GM10847 (cell line): ENCODE measurements around the gene RYR1.

Source experiments
- POLR2A ChIP-seq: IDR thresholded peaks from 2 replicates; pipeline ENCODE4 v1.6.1; 2011; ENCODE audit not compliant: insufficient read length; ENCODE audit errors: extremely low read depth

Gene RYR1

DNA sequence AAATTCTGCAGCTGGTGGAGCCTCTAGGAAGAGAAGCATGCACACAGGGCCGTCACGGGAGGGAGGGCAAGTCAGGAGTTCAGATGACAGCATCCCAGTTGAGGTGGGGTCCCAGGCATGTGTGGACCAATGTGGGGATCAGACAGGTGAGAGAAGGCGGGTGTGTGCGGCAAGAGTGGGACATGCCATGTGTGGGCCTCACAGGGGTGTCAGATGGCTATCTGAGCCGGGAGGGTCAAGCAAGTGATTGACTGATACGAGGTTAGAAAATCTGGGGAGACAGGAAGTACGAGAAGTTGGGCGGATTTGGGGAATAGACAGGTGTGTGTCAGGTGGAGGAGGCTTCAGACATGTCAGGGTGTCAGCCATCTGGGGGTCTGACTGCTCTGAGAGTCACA lies 16.3 kb upstream of the RYR1 start:
- no peak for TF ChIP-seq POLR2A

DNA sequence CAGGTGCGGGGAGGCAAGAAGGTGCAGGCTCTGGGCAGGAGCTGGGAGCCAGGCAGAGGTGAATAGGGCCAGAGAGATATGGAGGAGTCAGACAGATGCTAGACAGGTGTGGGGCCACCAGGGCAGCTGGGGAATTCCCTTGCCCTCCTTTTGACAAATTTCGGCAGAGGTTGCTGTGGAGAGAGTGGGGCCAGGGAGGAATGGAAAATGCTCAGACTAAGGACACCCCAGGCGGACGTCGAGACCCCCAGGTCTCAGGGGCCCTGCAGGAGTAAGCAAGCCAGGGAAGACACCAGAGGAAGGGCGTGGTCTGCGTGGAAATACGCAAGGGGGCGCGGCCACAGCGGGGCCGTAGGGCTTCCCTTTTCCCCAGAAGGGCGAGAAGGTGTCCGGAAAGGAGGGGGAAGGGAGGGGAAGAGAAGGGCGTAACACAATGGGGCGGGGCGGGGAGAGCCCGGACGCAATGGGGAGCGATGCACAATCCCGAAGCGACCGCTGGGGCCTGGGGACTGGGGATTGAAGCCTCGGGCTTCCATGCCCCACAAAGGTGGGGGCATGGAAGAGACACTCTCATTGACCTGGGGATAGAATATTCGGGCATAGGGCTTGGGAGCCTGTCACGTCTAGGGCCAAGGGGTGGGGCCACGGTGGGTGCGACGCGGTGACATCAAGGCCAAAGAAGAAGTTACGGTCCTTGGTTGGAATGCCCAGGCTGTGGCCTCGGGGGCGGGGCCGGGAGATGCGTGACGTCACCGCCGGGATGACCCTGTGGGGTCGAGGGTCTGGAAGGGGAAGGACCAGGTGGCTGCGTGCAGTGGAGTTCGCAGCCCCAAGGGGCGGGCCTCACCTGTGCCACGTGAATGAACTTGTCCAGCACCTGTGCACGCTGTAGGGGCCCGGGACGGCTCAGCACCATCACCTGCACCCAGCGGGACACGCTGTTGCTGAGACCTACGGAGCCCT lies 15.7 kb upstream of the RYR1 start:
- TF ChIP-seq POLR2A: no peak

DNA sequence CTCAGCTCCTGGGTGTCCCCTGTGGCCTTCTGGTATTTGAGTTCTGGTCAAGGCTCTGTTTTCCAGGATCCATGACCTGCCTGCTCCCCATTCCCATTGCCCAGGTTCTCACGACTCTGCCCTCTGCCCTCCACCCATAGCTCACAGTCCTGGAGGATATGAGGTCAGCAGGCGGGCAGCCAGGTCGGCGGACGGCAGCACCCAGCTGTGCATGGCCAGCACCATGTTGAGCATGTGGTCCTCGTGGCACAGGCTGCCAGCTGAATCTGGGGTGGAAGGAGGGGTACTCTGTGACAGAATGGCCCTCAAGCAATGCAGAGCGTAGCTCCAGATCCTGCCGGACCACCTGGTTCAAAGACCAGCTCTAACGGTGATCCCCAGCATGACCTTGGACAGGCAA lies 12.6 kb upstream of the RYR1 start:
- TF ChIP-seq POLR2A: no peak

DNA sequence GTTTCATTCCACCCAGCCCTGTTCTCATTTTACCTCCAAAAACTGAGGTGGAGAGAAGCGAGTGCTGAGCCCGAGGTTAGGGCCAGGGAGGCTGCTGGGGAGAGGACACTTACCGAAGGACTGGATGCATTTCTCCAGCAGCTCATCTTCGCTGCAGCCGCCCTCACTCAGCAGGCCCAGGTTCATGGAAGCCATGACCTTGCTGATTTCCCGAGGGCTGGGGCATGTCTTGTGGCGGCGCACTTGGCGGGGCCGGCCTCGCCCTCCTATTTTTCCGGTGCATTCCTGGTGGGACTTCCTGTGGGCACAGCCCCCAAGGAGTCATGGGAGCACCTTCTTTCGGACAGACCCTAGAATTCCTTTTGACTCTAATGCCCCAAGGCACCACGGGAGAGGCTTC lies 11.6 kb upstream of the RYR1 start:
- TF ChIP-seq POLR2A: no peak

DNA sequence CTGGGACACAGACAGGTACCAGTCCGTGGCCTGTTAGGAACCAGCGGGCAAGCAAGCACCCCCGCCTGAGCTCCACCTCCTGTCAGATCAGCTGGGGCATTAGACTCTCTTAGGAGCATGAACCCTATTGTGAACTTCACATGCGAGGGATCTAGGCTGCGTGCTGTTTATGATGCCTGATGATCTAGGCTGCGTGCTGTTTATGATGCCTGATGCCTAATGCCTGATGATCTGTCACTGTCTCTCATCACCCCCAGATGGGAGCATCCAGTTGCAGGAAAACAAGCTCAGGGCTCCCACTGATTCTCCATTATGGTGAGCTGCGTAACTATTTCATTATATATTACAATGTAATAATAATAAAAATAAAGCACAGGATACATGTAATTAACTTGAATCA lies 11.1 kb upstream of the RYR1 start:
- no peak for TF ChIP-seq POLR2A

DNA sequence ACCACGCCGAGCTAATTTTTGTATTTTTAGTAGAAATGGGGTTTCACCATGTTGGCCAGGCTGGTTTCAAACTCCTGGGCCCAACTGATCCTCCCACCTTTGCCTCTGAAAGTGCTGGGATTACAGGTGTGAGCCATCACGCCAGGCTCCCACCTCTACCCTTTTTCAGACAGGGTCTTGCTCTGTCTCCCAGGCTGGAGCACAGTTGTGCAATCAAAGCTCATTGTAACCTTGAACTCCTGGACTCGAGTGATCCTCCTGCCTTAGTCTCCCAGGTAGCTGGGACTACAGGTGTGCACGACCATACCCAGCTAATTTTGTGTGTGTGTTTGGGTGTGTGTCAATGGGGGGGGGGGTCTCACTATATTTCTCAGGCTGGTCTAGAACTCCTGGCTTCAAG lies 9.2 kb upstream of the RYR1 start:
- TF ChIP-seq POLR2A: no peak

DNA sequence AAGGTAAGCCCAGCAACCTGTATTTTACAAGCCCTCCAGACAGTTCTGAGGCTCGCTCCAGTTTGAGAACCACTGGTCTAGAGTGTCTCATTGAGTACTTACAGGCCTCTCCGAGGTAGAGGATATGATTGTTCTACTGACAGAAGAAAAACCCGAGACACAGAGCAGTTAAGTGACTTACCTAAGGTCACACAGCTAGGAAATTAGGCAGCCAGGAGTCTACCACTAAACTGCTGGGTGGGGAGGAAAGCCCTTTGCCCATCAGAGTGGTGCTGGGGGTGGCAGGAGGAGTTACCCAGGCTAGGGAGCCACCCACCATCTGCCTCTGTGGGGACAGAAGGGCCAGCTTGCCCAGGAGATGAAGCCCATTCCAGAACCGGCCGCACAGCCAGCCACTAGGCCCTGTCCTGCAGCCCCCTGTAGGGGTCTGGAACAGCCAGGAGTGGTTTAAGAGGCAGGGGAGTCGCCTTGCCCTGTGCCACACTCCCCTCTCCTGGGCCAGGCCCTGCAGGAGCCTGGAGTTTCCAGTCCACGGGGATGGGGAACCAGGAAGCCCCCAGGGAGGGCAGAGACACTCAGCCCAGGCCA lies 8.2 kb upstream of the RYR1 start:
- no peak for TF ChIP-seq POLR2A

DNA sequence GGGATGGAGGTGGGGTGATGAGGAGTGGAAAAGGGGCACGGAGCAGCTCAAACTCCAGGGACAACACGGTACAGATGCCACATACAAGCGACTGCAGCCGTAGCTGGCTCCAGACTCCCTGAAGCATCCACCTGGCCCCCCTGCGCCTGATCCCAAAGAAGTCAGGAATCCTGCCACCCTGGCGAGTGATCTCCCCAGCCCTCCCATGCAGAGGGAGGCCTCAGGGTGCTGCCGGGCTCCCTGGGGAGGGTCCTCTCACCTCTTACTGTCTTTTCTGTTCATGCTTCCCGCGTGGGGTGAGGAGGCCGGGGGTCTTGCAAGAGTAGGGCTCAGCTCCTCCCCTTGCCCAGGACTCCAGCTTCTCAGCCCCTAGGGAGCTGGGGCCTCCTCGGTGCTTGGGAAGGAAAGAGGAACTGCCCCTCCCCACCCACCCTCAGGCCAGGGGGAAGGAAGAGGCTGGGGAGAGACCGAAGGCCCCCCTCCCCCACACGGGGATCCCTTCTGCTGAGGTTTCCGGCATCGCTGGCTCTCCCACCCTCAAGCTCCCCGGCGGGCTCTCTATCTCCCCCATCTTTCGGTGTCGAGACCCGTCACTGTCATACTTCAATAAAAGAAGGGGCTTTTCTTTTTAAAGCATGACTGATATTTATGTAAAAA lies 7.6 kb upstream of the RYR1 start, which contains the start of gene RASGRP4:
Gene RASGRP4 (minus strand): TSS at position 410 of the 657 bp plus-strand sequence. CDS start 128 bp downstream, at position 282.
- TF ChIP-seq POLR2A: no peak

DNA sequence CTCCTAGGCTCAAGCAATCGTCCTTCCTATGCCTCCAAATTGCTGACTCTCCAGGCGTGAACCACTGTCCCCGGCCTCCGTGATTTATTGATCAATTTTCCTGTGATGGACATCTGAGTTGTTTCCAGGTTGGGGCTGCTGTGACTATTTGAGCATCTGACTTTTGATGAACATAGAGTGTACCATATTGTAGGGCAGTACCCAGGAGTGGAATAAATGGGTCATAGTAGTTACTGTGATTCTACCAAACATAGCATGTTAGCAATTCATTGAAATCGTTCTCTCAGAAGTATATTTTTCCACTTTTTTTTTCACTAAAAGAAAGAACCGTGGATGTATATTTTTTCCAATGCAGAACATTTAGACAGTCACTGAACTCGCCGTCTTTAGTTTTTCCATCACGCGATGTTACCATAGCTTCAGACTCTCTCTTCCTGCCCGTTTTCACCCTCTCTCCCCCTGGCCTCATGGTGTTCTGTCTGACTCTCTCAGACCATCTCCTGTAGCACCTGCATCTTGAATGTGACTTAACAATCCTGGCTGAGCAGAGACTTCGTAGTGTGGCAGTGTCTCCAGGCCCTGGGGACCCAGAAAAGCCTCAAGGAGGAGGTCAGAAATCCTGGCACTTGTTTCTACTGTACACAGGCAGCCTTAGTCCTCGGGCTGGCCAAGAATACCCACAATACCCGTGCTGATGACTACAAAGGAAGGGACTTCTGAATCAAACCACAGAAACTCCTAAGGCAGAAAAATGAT lies 4.3 kb upstream of the RYR1 start:
- no peak for TF ChIP-seq POLR2A

DNA sequence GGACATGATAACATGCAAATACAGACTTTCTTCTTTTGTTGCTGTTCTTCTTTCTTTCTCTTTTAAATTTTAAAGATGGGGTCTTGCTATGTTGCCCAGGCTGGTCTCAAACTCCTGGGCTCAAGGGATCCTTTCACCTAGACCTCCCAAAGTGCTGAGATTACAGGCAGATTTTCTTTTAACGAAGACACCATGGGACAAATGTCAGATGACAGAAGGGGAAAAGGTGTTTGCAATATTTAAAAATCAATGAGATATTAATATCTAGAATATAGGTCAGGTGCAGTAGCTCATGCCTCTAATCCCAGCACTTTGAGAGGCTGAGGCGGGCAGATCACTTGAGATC lies 3.7 kb upstream of the RYR1 start:
- no peak for TF ChIP-seq POLR2A

DNA sequence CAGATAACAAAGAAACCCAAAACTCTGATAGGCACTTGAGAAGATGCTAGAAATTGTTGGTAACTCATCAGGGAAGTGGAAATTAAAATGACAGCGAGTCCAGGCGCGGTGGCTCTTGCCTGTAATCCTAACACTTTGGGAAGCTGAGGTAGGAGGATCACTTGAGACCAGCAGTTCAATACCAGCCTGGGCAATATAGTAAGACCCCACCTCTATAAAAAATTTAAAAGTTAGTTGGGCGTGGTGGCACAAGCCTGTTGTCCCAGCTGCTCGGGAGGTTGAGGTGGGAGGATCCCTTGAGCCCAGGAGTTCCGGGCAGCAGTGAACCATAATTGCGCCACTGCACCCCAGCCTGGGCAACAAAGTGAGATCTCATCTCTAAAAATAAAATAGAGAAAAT lies 2.6 kb upstream of the RYR1 start:
- TF ChIP-seq POLR2A: no peak

DNA sequence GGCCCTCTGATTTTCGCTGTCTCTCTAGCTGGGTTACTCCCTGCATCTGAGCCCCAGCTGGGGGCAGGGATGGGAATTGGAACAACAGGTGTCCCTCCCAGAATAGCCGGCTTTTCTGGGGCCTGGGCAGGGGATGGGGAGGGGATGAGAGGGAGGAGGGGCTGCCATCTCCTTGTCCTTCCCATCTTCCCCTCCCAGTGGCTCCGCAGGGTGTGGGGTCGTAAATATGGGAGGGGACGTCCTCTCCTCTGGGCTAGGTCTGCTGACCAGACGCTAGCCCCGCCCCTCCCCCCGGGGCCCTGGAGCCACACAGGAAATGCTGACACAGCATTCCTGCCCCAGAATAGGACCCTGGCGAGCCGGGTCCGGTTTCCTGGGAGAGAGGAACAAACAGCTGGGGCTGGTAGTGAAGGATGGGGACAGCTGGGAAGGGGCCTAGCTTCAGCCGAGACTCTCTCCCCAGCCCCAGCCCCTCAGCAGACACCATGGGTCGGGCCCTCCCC lies 1.1 kb downstream of the RYR1 start:
- TF ChIP-seq POLR2A: no peak

DNA sequence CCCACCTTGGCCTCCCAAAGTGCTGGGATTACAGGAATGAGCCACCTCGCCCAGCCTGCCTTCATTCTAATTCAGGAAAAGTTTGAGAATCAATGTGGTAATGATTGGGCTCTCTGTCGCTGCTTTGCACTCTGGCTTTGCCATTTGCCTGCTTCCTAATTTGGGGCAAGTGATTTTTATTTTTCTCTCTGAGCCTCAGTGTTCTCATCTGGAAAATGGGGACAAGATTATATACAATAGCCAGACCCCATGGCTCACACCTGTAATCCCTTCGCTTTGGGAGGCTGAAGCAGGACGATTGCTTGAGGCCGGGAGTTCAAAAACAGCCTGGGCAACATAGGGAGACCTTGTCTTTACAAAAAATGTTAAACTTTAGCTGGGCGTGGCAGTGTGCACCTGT lies 3.8 kb downstream of the RYR1 start:
- no peak for TF ChIP-seq POLR2A

DNA sequence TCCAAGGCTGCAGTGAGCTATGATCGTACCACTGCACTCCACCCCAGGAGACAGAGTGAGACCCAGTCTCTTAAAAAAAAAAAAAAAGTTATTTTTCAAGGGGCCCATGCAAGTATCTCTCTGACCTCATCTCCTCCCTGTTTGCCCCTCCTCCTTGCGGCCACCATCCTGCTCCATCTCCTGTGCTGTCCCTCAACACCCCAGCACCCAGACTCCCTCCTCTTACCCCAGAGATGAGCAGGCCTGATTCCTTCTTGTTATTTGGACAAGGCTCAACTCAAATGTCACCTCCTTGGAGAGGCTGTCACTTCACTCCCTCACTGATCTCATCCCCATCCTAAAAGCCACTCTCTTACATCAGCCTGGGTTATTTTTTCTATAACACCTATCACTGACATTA lies 4.4 kb downstream of the RYR1 start:
- TF ChIP-seq POLR2A: no peak

DNA sequence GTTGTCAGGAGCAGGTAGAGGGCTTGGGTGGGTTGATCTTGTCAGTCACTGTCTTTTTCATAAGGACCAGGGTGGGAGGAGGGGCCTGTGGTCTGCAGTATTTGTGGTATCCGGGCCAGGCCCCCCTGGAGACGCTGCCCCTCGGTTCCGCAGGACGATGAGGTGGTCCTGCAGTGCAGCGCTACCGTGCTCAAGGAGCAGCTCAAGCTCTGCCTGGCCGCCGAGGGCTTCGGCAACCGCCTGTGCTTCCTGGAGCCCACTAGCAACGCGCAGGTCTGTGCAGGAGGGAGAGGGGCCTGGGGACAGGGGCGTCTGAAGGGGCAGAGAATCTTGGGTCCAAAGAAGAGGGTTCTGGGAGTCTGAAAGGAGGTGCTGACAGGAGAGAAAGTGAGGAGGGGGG lies 7.1 kb downstream of the RYR1 start:
- TF ChIP-seq POLR2A: no peak

DNA sequence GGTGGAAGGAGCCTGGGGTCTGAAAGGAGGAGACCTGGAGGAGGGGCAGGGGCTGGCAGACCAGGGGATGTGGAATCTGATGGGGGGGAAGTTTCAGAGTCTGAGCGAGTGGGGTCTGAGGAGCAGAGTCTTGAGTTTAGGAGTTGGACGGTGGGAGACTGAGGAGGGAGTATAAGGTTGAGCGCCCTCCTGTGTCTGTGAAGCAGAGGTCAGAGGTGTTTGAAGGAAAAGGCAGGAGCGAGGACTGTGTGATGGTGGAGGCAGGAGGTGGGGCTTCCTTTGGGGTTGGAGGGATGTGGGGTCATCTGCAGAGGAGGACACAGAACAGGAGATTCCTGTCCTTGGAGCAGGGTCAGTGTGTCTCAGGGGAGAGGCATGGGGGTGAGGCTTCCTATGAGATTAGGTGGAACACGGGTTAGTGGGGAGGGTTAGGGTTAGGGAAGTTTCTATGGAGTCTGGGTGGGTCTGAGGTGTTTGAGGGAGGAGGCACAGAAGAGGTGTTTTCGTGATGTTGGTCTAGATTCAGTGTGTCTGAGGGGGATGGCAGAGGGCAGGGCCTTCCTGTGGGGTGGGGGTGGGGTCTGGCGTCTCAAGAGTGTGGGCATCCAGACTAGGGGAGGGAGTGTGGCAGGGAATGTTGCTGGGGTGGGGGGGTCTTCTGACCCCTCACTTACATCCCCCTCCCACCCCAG lies 8.3 kb downstream of the RYR1 start:
- no peak for TF ChIP-seq POLR2A
